ENCODE results near the gene SIPA1L3. TPM values are rescaled to one million over a fixed set of nuclear protein-coding genes. Genes with fewer than 3 reads are reported as not detected.

The SIPA1L3 gene
- total and polyA plus RNA-seq, 9 of the 15 experiments (the other 6 are each of a cell fraction or from before 2014, with no cell fraction given) = 0.01 to 6.1 (median 2.5) TPM

DNA sequence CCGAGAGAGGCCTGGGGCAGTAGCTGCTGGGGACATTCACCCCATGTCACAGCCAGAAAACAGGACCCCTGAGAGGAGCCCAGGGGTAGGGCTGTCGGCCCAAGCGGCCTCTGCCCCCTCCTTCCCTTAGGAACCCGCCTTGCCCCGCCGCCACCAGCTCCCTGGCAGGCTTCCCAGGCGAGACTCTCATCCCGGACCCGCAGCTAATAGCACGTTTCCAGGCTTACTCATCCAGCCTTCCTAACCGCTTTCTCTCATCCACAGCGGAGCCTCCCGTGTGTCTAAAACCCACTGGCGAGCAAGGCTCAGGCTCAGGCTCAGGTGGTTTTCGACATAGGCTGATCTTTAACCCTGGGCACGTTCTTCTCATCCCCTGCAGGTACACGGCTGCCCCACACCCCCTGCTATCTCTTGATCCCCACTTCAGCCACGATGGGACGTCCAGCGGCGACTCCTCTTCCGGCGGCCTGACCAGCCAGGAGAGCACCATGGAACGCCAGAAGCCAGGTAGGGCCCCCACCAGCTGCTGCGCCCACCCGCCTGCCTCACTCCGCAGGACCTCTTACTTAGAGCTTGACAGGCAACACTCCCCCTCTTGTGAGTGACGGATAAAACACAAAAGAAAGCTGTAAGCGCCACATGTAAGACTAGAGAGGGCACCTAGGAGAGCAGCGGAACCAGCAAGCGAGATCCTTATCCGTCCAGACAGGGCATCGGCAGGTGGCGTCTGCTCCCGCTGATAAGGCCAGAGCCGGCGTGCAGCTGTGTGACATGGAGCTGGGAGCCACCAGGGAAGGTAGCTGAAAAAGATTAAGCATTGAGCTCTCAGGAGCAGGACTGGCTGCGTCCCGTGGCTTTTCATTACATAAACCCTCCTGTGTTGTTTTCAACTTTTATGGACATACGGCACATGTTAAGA, 245.7 kb downstream of the SIPA1L3 start (continued):
- TF ChIP-seq, protein P1, sequence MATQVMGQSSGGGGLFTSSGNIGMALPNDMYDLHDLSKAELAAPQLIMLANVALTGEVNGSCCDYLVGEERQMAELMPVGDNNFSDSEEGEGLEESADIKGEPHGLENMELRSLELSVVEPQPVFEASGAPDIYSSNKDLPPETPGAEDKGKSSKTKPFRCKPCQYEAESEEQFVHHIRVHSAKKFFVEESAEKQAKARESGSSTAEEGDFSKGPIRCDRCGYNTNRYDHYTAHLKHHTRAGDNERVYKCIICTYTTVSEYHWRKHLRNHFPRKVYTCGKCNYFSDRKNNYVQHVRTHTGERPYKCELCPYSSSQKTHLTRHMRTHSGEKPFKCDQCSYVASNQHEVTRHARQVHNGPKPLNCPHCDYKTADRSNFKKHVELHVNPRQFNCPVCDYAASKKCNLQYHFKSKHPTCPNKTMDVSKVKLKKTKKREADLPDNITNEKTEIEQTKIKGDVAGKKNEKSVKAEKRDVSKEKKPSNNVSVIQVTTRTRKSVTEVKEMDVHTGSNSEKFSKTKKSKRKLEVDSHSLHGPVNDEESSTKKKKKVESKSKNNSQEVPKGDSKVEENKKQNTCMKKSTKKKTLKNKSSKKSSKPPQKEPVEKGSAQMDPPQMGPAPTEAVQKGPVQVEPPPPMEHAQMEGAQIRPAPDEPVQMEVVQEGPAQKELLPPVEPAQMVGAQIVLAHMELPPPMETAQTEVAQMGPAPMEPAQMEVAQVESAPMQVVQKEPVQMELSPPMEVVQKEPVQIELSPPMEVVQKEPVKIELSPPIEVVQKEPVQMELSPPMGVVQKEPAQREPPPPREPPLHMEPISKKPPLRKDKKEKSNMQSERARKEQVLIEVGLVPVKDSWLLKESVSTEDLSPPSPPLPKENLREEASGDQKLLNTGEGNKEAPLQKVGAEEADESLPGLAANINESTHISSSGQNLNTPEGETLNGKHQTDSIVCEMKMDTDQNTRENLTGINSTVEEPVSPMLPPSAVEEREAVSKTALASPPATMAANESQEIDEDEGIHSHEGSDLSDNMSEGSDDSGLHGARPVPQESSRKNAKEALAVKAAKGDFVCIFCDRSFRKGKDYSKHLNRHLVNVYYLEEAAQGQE (IDR thresholded peaks at IDR 0.05; ENCODE audit: borderline replicate concordance) = peak; percentile 64
- TF ChIP-seq, protein P1 (CRISPR knock-in tag; IDR thresholded peaks at IDR 0.05; ENCODE audit: low read depth) = no peak
- TF ChIP-seq ZNF408 (CRISPR knock-in tag; IDR thresholded peaks at IDR 0.05; ENCODE audit: low read depth) = no peak
- TF ChIP-seq POLR2H (tag; IDR thresholded peaks at IDR 0.05; ENCODE audit: low read depth) = no peak
- TF ChIP-seq ZNF644 (tag; IDR thresholded peaks at IDR 0.05; ENCODE audit: low read depth) = peak; percentile 83; the same call in 1 of the 2 replicates
- no peak for TF ChIP-seq POLR2G (IDR thresholded peaks at IDR 0.05; ENCODE audit: low read depth, low read length)
- TF ChIP-seq ZNF707 (CRISPR knock-in tag; conservative IDR thresholded peaks at IDR 0.05) = no peak
- no peak for TF ChIP-seq ZBTB17 (CRISPR knock-in tag; IDR thresholded peaks at IDR 0.05)
- peak; percentile 92 for TF ChIP-seq GATA2 (CRISPR knock-in tag; IDR thresholded peaks at IDR 0.05)
- TF ChIP-seq, protein P2, sequence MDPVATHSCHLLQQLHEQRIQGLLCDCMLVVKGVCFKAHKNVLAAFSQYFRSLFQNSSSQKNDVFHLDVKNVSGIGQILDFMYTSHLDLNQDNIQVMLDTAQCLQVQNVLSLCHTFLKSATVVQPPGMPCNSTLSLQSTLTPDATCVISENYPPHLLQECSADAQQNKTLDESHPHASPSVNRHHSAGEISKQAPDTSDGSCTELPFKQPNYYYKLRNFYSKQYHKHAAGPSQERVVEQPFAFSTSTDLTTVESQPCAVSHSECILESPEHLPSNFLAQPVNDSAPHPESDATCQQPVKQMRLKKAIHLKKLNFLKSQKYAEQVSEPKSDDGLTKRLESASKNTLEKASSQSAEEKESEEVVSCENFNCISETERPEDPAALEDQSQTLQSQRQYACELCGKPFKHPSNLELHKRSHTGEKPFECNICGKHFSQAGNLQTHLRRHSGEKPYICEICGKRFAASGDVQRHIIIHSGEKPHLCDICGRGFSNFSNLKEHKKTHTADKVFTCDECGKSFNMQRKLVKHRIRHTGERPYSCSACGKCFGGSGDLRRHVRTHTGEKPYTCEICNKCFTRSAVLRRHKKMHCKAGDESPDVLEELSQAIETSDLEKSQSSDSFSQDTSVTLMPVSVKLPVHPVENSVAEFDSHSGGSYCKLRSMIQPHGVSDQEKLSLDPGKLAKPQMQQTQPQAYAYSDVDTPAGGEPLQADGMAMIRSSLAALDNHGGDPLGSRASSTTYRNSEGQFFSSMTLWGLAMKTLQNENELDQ (CRISPR knock-in tag; IDR thresholded peaks at IDR 0.05; ENCODE audit: borderline replicate concordance) = no peak
- TF ChIP-seq TARDBP (IDR thresholded peaks at IDR 0.05) = 0 out of 2 replicates have a peak, but pooled peaks have one; percentile 78
- TF ChIP-seq, protein P3, sequence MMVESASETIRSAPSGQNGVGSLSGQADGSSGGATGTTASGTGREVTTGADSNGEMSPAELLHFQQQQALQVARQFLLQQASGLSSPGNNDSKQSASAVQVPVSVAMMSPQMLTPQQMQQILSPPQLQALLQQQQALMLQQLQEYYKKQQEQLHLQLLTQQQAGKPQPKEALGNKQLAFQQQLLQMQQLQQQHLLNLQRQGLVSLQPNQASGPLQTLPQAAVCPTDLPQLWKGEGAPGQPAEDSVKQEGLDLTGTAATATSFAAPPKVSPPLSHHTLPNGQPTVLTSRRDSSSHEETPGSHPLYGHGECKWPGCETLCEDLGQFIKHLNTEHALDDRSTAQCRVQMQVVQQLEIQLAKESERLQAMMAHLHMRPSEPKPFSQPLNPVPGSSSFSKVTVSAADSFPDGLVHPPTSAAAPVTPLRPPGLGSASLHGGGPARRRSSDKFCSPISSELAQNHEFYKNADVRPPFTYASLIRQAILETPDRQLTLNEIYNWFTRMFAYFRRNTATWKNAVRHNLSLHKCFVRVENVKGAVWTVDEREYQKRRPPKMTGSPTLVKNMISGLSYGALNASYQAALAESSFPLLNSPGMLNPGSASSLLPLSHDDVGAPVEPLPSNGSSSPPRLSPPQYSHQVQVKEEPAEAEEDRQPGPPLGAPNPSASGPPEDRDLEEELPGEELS (CRISPR knock-in tag; IDR thresholded peaks at IDR 0.05; ENCODE audit: borderline replicate concordance) = no peak
- TF ChIP-seq ZNF778 (CRISPR knock-in tag; IDR thresholded peaks at IDR 0.05) = no peak
- peak; percentile 86 for TF ChIP-seq MTA3 (IDR thresholded peaks at IDR 0.05; ENCODE audit: borderline replicate concordance)
- TF ChIP-seq SREBF2 (CRISPR knock-in tag; IDR thresholded peaks at IDR 0.05) = no peak

All from K562 (cell line).